OCI-LY1 (cell line): ENCODE data around the gene KIF22.

Source experiments
- H2AFZ ChIP-seq: fragments of 200-600 bp; sonication (generic), shearing (Covaris generic); 2 replicates; pipeline ENCODE4 v1.6.0; 2014; ENCODE audit warnings: antibody characterized with exemption, mild to moderate bottlenecking, low read length
- H3F3A ChIP-seq: fragments of 200-600 bp; sonication (generic), shearing (Covaris generic); 2 replicates; pipeline ENCODE4 v1.6.0; 2014; ENCODE audit warnings: mild to moderate bottlenecking, antibody characterized with exemption, low read length, moderate library complexity; ENCODE audit not compliant: insufficient read depth
- H3K27ac ChIP-seq: fragments of 200-600 bp; sonication (generic); 2 replicates; pipeline ENCODE4 v1.5.1; 2014; ENCODE audit warnings: low read length, mixed run types, mild to moderate bottlenecking, low read depth; ENCODE audit not compliant: poor library complexity, severe bottlenecking
- H3K27me3 ChIP-seq: fragments of 200-600 bp; sonication (generic); 2 replicates; pipeline ENCODE4 v1.6.0; 2014; ENCODE audit warnings: antibody characterized with exemption, mild to moderate bottlenecking, low read length, moderate library complexity; ENCODE audit not compliant: insufficient read depth
- H3K36me3 ChIP-seq: fragments of 200-600 bp; sonication (generic); 2 replicates; pipeline ENCODE4 v1.6.1; 2014; ENCODE audit warnings: mild to moderate bottlenecking, antibody characterized with exemption, low read length, moderate library complexity, mixed read lengths; ENCODE audit not compliant: insufficient read depth
- H3K4me1 ChIP-seq: fragments of 200-600 bp; sonication (generic); 2 replicates; pipeline ENCODE4 v1.5.1; 2014; ENCODE audit warnings: mild to moderate bottlenecking, low read length, moderate library complexity; ENCODE audit not compliant: insufficient read depth, severe bottlenecking
- H3K4me2 ChIP-seq: fragments of 200-600 bp; sonication (generic), shearing (Covaris generic); 2 replicates; pipeline ENCODE4 v1.6.1; 2014; ENCODE audit warnings: low read length
- H3K4me3 ChIP-seq: fragments of 200-600 bp; sonication (generic); 2 replicates; pipeline ENCODE4 v1.5.1; 2014; ENCODE audit warnings: low read length, low read depth, mild to moderate bottlenecking, mixed read lengths; ENCODE audit not compliant: poor library complexity, severe bottlenecking
- H3K79me2 ChIP-seq: fragments of 200-600 bp; shearing (Covaris generic); 2 replicates; pipeline ENCODE4 v1.6.1; 2016; ENCODE audit warnings: mixed run types, low read length, mixed read lengths; ENCODE audit not compliant: insufficient read depth
- H3K9ac ChIP-seq: fragments of 200-600 bp; sonication (generic), shearing (Covaris generic); 2 replicates; pipeline ENCODE4 v1.6.1; 2014; ENCODE audit warnings: mild to moderate bottlenecking, low read length, mixed read lengths
- H3K9me2 ChIP-seq: fragments of 200-600 bp; sonication (generic), shearing (Covaris generic); 2 replicates; pipeline ENCODE4 v1.6.1; 2014; ENCODE audit warnings: low read depth, mild to moderate bottlenecking, low read length, mixed read lengths
- H3K9me3 ChIP-seq: fragments of 200-600 bp; shearing (Covaris generic); 2 replicates; pipeline ENCODE4 v1.6.1; 2014; ENCODE audit warnings: low read length, mixed read lengths
- H4K20me1 ChIP-seq: fragments of 200-600 bp; sonication (generic), shearing (Covaris generic); 2 replicates; pipeline ENCODE4 v1.6.0; 2016; ENCODE audit warnings: mild to moderate bottlenecking, low read length; ENCODE audit not compliant: insufficient read depth
- CTCF ChIP-seq: fragments of 200-600 bp; sonication (generic), shearing (Covaris generic); IDR thresholded peaks from 2 replicates; pipeline ENCODE4 v1.5.1; 2017; ENCODE audit warnings: mild to moderate bottlenecking, antibody characterized with exemption, low read length, moderate library complexity, mixed read lengths
- EZH2 ChIP-seq: fragments of 200-600 bp; sonication (generic), shearing (Covaris generic); IDR thresholded peaks from 2 replicates; pipeline ENCODE4 v1.8.0; 2017; ENCODE audit warnings: borderline replicate concordance, mixed run types, mild to moderate bottlenecking, antibody characterized with exemption, low read length, moderate library complexity, mixed read lengths

The KIF22 gene

GRCh38 chr16:29821643-29822115 lies 31.1 kb downstream of the KIF22 start:
- Histone ChIP-seq H4K20me1 (no peaks in the 10 kb centered on the region), H3K36me3 (peaks cover 26% of the 10 kb centered on the region), H3K27ac (no peak overlapping the region), H3K9me2 (no peaks in the 10 kb centered on the region), H3K4me3 (no peak overlapping the region), H3K27me3 (no peaks in the 10 kb centered on the region), H3K4me2 (peak overlapping the region; percentile 71; the same call in 1 of the 2 replicates), H3F3A (no peaks in the 10 kb centered on the region), H2AFZ (no peak overlapping the region), H3K79me2 (no peaks in the 10 kb centered on the region), H3K4me1 (peaks cover 47% of the 10 kb centered on the region), H3K9ac (no peak overlapping the region; the same call in 1 of the 2 replicates), H3K9me3 (no peaks in the 10 kb centered on the region)
- no peak for TF ChIP-seq CTCF
- TF ChIP-seq EZH2 = no peak

GRCh38 chr16:29824589-29825144 lies 34.1 kb downstream of the KIF22 start:
- H3K9ac ChIP-seq = no peak overlapping the region

GRCh38 chr16:29825145-29826044 lies 34.8 kb downstream of the KIF22 start:
- TF ChIP-seq CTCF (no peak), EZH2 (no peak)
- peaks cover 4% of the 10 kb centered on the region; the same call in 1 of the 2 replicates for H3K36me3 ChIP-seq
- no peak overlapping the region for H3K4me2 ChIP-seq
- no peaks in the 10 kb centered on the region for H3K9me3 ChIP-seq
- no peak overlapping the region for H3K4me3 ChIP-seq
- no peaks in the 10 kb centered on the region for H3F3A ChIP-seq
- H4K20me1 ChIP-seq = no peaks in the 10 kb centered on the region
- H3K27me3 ChIP-seq = no peaks in the 10 kb centered on the region
- no peak overlapping the region; the same call in 1 of the 2 replicates for H3K9ac ChIP-seq
- H2AFZ ChIP-seq = no peak overlapping the region
- peaks cover 19% of the 10 kb centered on the region for H3K4me1 ChIP-seq
- H3K79me2 ChIP-seq = no peaks in the 10 kb centered on the region
- no peak overlapping the region for H3K27ac ChIP-seq
- H3K9me2 ChIP-seq = no peaks in the 10 kb centered on the region

More at GRCh38 chr16:29824589-29825144, 34.1 kb downstream of the KIF22 start:
- Histone ChIP-seq H3K27me3 (no peaks in the 10 kb centered on the region), H3K4me1 (peaks cover 26% of the 10 kb centered on the region), H3K4me2 (no peak overlapping the region), H3K4me3 (no peak overlapping the region), H2AFZ (no peak overlapping the region), H3K36me3 (peaks cover 9% of the 10 kb centered on the region; the same call in 1 of the 2 replicates), H3K79me2 (no peaks in the 10 kb centered on the region), H3F3A (no peaks in the 10 kb centered on the region), H3K27ac (no peak overlapping the region), H3K9me3 (no peaks in the 10 kb centered on the region), H4K20me1 (no peaks in the 10 kb centered on the region), H3K9me2 (no peaks in the 10 kb centered on the region)
- TF ChIP-seq EZH2 (no peak), CTCF (no peak)
